Mammary epithelial cell (primary cell): Measurements from ENCODE around the gene SPATA46.

Experiments used
- EZH2 ChIP-seq: IDR thresholded peaks from 2 replicates; pipeline ENCODE4 v1.6.1; 2012; ENCODE audit warnings: low read length, inconsistent platforms, borderline replicate concordance
- TF ChIP-seq, protein P1 (sequence below), 2 donors: IDR thresholded peaks in 1 of 2; conservative IDR thresholded peaks in 1 of 2; 2 replicates each; pipeline ENCODE4 v1.5.1; 2011 to 2012; ENCODE audit warnings: inconsistent platforms in 2 of 2, low read length in 2 of 2, mild to moderate bottlenecking in 2 of 2, control low read depth in 1 of 2, low read depth in 1 of 2; ENCODE audit not compliant: insufficient read depth in 1 of 2; ENCODE audit errors: extremely low read depth in 1 of 2

GRCh38 chr1:162389971-162390370 is 13.3 kb upstream of the SPATA46 start:
- TF ChIP-seq, protein P1, sequence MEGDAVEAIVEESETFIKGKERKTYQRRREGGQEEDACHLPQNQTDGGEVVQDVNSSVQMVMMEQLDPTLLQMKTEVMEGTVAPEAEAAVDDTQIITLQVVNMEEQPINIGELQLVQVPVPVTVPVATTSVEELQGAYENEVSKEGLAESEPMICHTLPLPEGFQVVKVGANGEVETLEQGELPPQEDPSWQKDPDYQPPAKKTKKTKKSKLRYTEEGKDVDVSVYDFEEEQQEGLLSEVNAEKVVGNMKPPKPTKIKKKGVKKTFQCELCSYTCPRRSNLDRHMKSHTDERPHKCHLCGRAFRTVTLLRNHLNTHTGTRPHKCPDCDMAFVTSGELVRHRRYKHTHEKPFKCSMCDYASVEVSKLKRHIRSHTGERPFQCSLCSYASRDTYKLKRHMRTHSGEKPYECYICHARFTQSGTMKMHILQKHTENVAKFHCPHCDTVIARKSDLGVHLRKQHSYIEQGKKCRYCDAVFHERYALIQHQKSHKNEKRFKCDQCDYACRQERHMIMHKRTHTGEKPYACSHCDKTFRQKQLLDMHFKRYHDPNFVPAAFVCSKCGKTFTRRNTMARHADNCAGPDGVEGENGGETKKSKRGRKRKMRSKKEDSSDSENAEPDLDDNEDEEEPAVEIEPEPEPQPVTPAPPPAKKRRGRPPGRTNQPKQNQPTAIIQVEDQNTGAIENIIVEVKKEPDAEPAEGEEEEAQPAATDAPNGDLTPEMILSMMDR (conservative IDR thresholded peaks at IDR 0.05 in 1 of 2, IDR thresholded peaks at IDR 0.05 in 1 of 2; ENCODE audit: extremely low read depth in 1 of 2, insufficient read depth in 1 of 2, low read depth in 1 of 2, low read length in 2 of 2), result no peak
- TF ChIP-seq EZH2, result no peak
